Measurements from ENCODE around the gene SMTN.
"Not testable (repeated sequence)": the region's sequence is repeated elsewhere in the genome, so short reads cannot be mapped to it uniquely, and the experiment has no call there.

Gene SMTN

DNA sequence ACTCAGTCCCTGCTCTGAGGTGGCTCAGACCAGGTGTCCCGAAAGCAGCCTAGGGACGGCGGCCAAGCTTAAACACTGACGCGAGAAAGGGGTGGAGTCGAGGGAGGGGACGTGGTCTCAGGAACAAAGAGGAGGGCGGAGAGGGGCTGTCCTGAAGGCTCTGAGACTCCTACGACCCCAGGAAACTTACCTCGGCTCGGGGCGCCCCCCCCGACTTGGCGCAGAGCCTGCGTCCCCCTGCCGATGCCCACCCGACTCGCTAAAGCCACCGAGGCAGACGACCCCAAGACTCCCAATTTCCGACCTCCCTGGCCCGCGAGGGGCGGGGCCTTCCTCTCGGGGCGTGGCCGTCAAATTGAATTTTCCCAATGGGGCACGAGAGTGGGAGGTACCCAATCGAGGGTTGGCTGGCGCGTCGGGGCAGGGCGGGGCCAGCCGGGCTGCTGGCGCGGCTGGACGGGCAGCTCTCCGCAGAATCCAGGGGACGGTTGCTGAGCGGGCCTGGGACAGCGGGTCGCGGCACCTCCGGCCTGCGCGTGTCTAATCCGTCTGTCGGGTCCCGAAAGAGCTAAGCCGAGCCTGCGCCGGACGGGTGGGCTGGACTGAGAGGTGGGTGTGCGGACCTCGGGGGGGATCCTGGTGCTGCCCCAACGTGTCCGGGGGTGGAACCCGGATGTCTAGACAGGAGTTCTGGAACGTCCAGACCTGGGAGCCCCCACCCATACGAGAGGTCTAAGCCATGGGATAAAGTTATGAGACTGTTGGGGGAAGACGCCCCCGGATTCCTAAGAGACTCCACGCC, at the start of gene SMTN:
Gene SMTN (plus strand): TSS at position 471 of the 802 bp plus-strand sequence. CDS start 1,941 bp downstream, outside the sequence.
- peak; percentile 76 for DNase-seq

DNA sequence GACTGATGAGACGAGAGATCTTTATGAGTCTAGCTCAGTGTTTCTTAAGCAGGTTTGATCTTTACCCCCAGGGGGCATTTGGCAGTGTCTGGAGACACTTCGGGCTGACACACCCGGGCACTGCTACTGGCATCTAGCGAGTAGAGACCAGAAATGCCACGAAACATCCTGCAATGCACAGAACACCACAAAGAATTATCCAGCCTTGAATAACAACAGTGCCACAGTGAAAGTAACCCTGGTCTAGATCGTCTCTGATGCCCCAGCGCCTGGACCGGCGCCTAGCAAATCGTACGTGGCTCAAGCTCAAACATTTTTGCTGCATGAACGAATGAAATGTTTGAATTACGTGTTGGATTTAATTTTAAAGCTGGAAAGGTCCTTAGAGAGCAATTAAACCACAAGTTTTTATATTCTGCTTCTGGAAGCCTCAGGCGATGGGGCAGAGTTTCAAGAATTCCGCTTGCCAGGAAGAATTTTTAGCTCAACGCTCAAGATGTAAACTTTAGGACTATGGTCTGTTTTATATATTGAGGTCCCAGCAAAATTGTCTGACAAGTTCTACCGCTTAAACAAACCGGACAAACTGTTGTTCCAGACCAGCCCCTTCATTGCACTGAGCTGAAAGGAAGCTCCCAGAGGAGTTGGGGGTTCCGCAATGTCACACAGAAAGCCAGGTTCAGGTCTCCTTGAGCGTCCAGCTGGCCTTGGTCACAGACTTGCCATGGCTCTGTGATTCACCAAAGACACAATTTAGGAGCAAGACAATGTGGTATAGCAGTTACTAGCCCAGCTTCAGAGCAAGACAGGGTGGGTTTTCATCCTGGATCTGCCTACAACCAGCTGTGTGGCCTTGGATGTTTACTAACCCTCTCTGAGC, 44.2 kb upstream of the SMTN start:
- DNase-seq, result no peak

DNA sequence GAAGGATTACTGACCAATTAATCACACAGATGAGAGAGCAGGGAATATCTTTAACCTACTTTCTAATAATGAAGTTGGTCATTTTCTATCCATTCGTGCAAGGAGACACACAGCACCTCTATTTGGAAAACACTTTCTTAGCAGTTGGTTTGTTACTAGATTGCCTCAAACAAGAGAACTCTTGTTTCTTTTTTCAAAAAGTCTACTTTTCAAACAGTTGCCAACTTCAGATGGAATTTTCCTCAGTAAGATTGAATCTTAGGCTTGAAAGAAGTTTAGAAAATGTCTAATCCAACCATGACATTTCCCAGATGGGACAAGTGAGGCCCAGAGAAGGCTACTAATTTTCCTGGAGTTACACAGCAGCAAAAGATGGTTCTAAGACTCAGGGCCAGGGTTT, 42.4 kb upstream of the SMTN start:
- DNase-seq, result no peak

- DNase-seq, result no peak
Measured at GRCh38 chr22:31039393-31039792, 41.7 kb upstream of the SMTN start.

- no peak for DNase-seq
Measured at GRCh38 chr22:31040542-31041398, 40.3 kb upstream of the SMTN start.

DNA sequence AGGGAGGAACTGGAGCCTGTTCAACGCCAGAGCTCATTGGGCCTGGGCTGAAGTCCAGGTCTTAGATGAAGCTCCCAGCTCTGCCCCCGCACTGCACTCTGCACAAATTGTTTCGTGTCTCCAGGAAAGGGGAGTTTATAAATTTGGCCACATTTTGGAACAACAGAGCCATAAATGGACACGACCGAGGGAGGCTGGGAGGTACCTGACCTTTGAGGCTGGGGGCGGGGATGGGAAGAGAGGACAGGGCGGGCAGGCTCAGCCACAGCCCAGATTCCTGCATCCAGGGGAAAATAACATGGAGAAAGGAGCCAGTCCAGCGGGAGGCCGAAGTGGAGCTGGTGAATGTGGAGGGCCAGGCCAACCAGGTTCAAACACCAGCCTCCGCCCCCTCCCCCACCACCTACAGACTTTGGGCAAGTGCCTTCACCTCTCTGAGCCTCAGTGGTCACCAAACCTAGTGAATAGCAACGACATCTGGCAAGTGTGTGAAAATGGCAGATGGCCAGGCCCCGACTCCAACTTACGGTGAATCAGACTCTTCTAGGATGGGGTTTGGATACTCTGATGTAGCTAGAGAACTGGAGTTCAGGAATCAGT, 36.8 kb upstream of the SMTN start:
- DNase-seq, result no peak

- DNase-seq, result no peak
Measured at GRCh38 chr22:31045900-31046538, 35.1 kb upstream of the SMTN start.

DNA sequence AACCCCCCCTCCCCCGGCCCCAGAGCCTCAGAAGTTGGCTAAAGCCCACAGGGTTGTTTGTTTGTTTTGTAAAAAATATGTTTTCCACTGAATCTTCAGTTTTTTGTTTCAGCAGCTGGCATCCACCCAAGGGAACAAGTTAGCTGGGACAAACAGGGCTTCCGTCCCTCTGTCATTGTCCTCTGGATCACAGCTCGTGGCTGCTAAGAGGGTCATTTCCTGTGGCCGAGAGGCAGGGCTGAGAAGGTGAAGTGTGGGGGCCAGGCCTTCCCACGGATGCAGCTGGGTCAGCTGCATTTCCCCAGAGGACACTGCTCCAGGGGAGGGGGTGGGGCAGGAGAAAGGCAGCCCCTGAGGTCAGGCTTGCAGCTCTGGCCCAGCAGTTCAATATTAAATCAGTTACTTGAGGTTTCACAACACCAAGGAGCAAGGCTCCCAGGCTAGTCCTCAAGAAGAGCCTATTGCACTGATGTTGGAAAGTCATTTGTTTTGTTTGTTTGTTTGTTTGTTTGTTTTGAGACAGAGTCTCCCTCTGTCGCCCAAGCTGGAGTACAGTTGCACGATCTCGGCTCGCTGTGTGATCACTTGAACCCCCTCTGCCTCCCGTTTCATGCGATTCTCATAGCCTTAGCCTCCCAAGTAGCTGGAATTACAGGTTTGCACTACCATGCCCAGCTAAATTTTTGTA, 34.4 kb upstream of the SMTN start:
- DNase-seq, result no peak

GRCh38 chr22:31048570-31048969, 32.5 kb upstream of the SMTN start:
- no peak for DNase-seq

- no peak for DNase-seq
Measured at GRCh38 chr22:31049815-31050420, 31.2 kb upstream of the SMTN start.

GRCh38 chr22:31055117-31055634, 25.9 kb upstream of the SMTN start:
- no peak for DNase-seq

DNA sequence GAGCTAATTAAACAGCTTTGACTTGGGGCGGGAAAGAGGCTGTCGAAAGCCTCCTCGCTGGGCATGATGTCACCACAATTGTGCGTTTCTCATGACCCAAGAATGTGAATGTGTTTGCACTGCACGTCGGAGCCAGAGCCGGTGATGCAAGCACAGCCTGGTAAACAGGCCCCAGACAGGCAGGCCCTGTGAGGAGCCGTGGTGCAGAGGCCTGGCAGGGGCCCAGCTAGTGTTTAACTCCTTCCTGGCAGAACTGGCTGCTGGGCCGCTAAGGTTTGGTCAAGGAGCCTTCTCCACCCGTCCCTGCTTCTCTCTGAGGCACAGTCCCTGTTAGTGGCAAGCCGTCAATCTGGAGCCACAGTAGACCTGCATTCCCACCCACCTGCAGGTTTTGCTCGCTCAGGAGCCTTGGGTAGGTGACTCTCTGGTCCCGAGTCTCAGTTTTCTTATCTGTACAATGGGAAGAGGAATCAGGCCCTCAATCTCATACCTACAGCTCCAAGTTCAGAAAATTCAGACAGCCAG, 25.4 kb upstream of the SMTN start:
- no peak for DNase-seq

DNA sequence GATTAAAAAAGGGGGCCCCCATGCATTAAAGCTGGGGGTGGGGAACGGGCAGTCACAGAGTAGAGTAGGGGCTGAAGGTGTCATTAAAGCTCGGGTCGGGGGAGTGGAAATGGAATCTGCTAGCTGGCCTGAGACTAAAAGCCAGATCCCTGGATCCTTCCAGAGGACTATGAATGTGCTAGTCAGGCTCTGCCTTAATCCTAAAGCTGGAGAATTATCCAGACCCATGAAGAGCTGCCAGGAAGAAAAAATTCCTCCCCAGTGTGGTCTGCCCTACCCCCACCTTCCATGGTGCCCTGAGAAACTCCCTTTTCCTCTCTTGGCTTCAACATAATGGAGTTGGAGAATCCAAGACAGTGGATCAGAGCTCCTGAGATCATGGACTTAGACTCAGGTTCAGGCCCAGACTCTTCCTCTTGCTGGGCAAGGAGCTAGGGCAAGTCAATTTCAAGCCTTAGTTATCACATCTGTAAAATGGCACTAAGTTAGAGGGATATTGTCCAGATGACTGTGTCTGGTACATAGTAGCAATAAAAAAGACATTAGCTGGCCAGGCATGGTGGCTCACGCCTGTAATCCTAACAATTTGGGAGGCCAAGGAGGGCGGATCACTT, 24.0 kb upstream of the SMTN start:
- no peak for DNase-seq

DNA sequence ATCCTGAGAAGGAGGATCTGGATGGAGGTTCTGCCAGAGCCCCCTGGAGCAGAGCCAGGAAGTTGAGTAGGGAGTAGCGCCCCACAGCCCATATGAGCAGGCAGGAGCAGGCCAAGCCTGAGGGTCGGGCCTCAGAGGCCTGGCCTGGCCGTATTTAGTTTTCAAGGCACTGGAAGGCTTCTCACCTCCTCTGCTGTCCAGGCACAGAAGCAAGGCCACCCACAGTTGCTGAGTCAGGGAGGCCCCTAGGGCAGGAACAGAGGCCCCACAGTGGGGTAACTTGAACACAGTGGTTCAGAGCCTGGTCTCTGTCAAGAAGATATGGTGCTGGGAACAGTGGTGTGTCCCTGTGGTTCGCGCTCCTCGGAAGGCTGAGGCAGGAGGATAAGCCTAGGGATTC, 21.5 kb upstream of the SMTN start:
- DNase-seq, result not testable (repeated sequence)

DNA sequence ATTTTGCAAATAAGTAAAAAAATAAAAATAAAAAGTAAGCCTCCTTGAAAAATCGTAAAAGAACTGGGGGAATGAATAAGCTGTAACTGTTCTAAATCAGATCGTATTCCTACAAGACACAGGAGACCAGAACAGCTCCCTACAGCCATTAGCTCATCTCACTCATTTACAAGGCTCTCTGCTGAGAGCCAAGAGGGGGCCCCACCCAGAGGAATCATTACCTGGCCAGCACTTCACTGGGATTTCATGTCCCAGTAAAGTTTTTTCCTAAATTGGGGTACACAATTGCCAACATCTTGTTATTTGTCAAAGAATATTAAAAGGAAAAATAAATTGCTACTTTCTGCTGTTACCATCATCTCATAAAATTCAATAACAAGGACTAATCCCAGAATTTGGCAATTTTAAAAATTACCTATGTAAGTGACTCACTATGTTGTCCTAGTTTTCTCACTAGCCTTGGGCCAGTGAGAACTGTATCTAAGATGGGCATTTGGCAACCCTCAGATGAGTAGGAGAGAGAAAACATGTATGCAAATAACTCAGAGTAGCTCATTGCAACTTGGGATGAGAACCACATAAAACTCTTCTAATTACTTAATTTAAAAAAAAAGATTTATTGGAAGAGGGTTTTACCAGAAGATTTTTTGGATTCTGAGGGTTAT, 18.4 kb upstream of the SMTN start:
- no peak for DNase-seq

DNA sequence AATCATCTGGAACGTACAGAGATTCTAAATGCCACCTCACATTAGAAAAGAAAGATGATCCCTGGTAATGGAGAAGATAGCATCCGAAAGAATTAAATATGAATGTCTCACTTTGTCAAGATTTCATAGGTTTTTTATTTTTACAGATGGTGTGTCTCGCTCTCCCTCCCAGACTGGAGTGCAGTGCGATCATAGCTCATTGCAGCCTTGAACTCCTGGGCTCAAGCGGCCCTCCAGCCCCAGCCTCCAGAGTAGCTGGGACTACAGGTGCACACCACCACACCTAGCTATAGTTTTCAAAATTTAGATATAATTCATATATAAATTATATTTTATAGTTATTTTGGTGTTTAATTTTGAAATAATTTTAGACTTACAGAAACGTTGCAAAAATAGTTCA, 16.7 kb upstream of the SMTN start:
- DNase-seq, result no peak

DNA sequence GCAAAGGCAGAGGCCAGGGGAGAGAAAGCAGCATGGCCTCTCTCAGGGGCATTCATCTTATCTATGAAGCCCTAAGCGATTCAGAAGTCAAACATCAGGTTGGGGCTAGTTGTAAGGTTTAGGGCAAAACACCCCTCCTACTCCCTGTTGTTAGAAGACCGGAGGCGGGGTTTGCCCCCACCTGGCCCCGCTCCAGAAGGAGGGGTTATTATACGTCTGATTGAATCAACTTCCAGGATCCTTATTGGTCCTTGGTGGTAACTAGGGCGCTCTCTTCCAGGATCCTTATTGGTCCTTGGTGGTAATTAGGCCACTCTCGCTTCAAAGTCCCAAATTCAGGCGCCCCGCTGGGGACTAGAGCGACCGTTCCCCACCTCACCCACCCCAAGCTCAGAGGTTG, 12.1 kb upstream of the SMTN start:
- DNase-seq, result no peak

- not testable (repeated sequence) for DNase-seq
Measured at GRCh38 chr22:31069691-31070314, 11.3 kb upstream of the SMTN start.

GRCh38 chr22:31073125-31073524, 8.0 kb upstream of the SMTN start:
- not testable (repeated sequence) for DNase-seq

Data from CD4-positive, alpha-beta T cell treated with Interleukin-4 for 4 hours (primary cell).